ENCODE measurements around the gene HCK.

HCK gene

DNA sequence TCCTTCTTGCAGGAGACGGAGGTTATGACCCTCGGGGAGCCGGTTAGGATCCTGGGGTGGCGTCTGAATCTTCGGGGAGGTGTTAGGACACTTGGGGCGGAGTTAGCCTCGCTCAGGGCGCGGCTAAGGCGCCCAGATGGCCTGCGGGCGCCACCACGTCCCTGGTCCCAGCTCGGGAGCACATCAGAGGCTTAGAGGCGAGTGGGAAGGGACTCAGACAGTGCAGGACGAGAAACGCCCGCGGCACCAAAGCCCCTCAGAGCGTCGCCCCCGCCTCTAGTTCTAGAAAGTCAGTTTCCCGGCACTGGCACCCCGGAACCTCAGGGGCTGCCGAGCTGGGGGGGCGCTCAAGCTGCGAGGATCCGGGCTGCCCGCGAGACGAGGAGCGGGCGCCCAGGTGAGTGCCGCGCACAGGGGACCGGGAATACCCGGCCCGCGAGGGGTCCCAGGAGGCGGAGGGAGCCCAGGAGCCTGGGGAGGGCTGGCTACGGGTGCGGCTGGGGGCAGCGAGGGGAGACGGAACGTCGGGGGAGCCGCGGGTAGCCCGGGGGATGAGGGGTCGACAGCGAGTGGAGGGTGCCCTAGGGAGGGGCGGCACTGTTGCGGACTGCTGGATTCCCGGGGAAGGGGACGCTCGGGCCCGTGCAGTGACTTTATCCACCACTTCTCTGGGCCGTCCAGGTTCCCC, at the start of gene HCK:
TSS of gene HCK (plus strand) at position 153 of the 688 bp plus-strand sequence.
- no peak for DNase-seq

GRCh38 chr20:32003325-32003724, 48.7 kb upstream of the HCK start:
- no peak for DNase-seq

DNA sequence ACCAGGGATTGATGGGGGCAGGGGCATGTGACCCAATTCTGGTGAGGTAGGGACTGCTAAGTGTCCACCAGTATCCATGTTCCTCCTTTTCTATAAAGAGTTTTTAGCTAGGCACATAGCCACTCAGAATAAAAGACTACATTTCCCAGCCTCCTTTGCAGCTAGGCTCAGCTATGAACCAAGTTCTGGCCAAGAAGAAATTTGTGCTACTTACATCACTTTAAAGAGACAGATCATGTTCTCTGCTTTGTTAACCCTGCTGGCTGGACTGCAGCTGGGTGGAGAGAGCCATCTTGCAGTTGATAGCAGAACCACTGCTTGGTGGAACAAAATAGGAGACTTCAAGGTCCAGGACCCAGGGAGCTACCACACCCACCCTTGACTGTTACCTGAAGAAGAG, 47.1 kb upstream of the HCK start:
- DNase-seq: no peak

DNA sequence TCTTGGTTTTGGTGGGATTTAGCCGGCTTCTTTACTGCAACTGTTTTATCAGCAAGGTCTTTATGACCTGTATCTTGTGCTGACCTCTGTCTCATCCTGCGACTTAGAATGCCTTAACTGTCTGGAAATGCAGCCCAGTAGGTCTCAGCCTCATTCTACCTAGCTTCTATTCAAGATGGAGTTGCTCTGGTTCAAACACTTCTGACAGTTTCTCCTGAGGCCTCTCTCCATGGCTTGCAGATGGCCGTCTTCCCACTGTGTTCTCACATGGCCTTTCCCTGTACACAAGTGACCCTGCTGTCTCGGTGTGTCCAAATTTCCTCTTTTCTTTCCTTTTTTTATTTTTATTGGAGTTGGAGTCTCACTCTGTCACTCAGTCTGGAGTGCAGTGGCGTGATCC, 46.0 kb upstream of the HCK start:
- no peak for DNase-seq

DNA sequence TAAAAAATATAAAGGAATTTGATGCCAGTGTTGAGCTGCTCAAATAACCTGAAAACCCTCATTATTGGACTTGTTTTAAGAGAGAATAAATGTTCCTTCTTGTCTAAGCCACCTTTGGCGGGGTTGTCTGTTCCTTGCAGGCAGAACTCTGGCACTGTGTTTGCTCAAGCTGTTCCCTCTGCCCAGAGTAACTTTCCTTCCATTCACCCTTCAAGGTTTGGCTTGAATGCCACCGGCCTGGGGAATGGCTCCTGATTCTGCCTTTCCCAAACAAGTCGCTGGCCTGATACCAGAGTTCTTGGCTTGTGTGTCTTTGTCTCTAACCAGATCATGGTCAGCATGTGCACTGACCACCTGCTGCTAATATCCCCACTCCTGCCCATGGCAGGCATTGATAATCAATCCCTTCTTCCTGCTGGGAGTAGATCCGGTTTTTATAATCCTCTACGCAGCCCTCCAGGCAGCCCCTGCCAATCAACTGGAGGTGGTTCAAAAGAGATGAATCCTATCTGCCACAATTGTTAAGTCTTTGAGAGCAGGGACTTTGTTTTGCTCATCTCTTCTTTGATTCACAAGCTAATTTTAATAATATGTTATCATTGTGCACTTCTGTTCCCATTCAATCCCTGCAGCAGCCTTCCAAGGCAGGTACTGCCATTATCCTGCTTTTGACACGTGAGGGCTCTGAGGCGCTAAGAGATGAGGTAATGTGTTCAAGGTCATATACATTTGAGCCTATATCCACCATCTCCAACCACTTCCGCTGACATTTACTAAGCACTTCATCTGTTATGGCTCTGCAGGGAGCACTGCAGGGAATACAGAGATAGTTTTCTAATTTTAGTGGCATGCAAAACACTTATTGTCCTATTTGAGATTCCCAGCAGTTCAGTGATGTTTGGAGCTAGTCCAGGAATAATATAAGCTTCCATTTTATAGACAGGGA, 44.9 kb upstream of the HCK start:
- no peak for DNase-seq

GRCh38 chr20:32007787-32008616, 44.0 kb upstream of the HCK start:
- DNase-seq: no peak

GRCh38 chr20:32009564-32009963, 42.5 kb upstream of the HCK start:
- DNase-seq: no peak

GRCh38 chr20:32010101-32010500, 41.9 kb upstream of the HCK start, which contains the start of gene CCM2L:
Gene CCM2L, plus strand, starts transcription at chr20:32010438. Its CDS starts 17 bp downstream, at chr20:32010455.
- no peak for DNase-seq

- DNase-seq: no peak
Observed at GRCh38 chr20:32010666-32011065, 41.4 kb upstream of the HCK start.

DNA sequence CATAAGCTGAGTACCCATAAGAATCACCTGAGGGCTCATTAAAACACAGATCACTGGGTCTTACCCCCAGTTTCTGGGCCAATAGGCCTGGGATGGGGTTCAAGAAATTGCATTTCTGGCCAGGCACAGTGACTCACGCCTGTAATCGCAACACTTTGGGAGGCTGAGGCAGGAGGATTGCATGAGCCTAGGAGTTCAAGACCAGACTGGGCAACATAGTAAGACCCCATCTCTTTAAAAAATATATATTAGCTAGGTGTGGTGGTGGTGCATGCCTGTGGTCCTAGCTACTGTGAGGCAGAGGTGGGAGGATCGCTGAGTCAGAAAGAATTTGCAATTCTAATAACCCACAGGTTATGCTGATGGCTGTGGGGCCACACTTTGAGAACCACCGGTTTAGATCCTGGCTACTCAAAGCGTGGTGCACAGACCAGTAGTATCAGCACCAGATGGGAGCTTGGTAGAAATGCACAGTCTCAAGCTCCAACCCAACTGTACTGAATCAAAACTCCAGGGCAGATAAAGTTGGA, 39.8 kb upstream of the HCK start:
- DNase-seq: no peak

DNA sequence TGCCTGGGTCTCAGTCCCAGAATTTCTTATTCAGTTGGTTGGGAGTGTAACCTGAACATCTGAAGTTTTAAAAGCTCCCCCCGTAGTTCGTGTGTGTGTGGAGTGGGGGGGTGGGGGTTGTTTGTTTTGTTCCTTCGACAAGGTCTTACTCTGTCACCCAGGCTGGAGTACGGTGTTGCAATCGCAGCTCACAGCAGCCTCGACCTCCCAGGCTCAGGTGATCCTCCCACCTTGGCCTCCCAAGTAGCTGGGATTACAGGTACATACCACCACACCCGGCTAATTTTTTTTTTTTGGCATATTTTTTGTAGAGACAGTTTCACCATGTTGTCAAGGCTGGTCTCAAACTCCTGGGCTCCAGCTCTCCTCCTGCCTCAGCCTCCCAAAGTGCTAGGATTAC, 38.7 kb upstream of the HCK start:
- no peak for DNase-seq

- DNase-seq: no peak
Observed at GRCh38 chr20:32017711-32018251, 34.3 kb upstream of the HCK start.

GRCh38 chr20:32018269-32019155, 33.5 kb upstream of the HCK start:
- no peak for DNase-seq

- DNase-seq: no peak
Observed at GRCh38 chr20:32019156-32019510, 32.9 kb upstream of the HCK start.

DNA sequence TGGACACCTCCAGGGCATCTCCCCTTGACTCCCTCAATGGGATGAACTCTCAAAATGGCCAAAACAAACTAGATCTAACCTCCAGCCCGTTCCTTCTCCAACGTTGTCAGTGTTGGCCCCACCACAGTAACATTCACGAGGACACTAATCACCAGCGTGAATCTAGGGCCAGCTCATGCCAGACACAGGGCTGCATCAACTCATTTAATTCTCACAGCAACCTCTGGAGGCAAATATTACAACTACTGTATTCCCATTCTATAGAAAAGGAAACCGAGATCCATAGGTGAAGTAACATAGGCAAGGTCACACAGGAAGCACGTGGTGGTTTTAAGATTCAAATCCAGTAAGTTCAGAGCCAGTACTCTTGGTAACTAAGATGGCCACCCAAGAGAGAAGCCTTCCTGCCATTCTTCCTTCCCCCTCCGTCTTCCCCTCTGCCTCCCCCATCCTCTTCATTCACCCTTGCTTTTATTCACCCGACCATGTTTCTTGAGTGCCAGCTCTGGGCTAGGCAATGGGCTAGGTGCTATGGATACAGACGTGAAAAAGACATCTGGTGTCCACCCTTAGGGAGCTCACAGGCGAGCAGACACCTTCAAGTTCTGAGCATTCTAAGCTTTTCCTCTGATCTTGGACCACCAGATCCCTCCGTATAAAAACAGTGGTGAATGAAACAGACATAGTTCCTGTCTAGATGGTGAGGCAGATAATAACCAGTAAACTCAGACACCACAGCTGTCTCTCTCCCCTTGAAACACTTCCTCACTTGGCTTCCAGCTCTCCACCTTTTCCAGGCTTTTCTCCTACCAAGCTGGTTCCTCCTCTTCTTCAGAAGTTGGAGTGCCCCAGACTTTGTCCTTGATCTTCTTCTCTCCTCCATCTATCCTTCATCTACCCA, 32.2 kb upstream of the HCK start:
- DNase-seq: no peak

GRCh38 chr20:32021091-32021490, 31.0 kb upstream of the HCK start:
- DNase-seq: no peak

DNA sequence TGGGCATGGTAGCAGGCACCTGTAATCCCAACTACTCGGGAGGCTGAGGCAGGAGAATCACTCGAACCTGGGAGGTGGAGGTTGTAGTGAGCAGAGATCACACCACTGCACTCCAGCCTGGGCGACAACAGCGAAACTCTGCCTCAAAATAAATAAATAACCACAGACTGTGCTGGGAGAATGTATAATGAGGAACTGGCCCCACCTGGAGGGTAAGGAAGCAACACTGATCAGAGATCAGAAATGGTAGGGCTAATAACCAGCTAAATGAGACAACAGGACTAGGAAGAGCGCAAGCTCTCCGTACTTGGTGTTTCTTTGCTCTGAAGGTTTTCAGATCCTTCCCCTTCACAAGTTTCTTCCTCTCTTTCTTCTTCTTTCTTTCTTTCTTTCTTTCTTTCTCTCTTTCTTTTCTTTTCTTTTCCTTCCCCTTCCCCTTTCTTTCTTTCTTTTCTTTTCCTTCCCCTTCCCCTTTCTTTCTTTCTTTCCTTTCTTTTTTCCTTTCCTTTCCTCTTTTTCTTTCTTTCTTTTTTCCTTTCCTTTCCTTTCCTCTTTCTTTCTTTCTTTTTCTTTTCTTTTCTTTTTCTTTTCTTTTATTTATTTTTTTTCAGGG, 27.3 kb upstream of the HCK start:
- DNase-seq: no peak

- no peak for DNase-seq
Observed at GRCh38 chr20:32027643-32028042, 24.4 kb upstream of the HCK start.

- DNase-seq: no peak
Observed at GRCh38 chr20:32028647-32029372, 23.2 kb upstream of the HCK start.
